Activated CD4-positive, alpha-beta memory T cell treated with anti-CD3 and anti-CD28 coated beads, Interleukin-2, amount 10 ng/mL, durations not matched to agents 7 days and 5 days (primary cell): ENCODE data around the gene ZNRF1. TPM values are rescaled to one million over a fixed set of nuclear protein-coding genes. Genes with fewer than 3 reads are reported as not detected.

ENCODE experiments used
- CTCF ChIA-PET: fragments of 350-600 bp; sonication (Branson Sonifier 250); formaldehyde crosslinking; loops from one replicate; lab custom pipeline; 2021; ENCODE audit warnings: antibody characterized with exemption, inconsistent platforms; lab: Charles Lee
- POLR2A ChIA-PET: fragments of 350-600 bp; sonication (Branson Sonifier 250); formaldehyde crosslinking; loops from one replicate; lab custom pipeline; 2021; ENCODE audit warnings: antibody characterized with exemption; lab: Charles Lee
- DNase-seq: peaks from one replicate; pipeline ENCODE4 v3.0.0-alpha.2; 2020
- H3K27ac Mint-ChIP-seq: one replicate; pipeline ENCODE4 v1.8.0; 2021; ENCODE audit warnings: mild to moderate bottlenecking, mixed read lengths
- H3K27me3 Mint-ChIP-seq: one replicate; pipeline ENCODE4 v1.8.0; 2021; ENCODE audit warnings: mixed read lengths
- H3K36me3 Mint-ChIP-seq: one replicate; pipeline ENCODE4 v1.8.0; 2021; ENCODE audit warnings: low read depth, mixed read lengths
- H3K4me1 Mint-ChIP-seq: one replicate; pipeline ENCODE4 v1.8.0; 2021; ENCODE audit warnings: mixed read lengths
- H3K4me3 Mint-ChIP-seq: one replicate; pipeline ENCODE4 v1.8.0; 2021; ENCODE audit warnings: mild to moderate bottlenecking, mixed read lengths
- H3K9me3 Mint-ChIP-seq: one replicate; pipeline ENCODE4 v1.8.0; 2021; ENCODE audit warnings: mixed read lengths
- total RNA-seq, 2 experiments: library from RNA; stranded (reverse); gene quantifications; one replicate each; pipeline ENCODE4 v1.2.3, GENCODE V29; 2021

ZNRF1 gene
- total RNA-seq, result 10 to 100 TPM; 22.7 to 25.3 TPM

GRCh38 chr16:74998481-74999218 lies at the start of gene ZNRF1:
TSS of gene ZNRF1 (plus strand) at chr16:74999024. CDS start at chr16:74999672, 648 bp downstream.
- H3K9me3 Mint-ChIP-seq, result no peaks in the 10 kb centered on the region
- peak within 1 kb of the TSS; percentile 73 for H3K27ac Mint-ChIP-seq
- ChIA-PET POLR2A (interaction anchor here (1.0 to 2.7 kb wide), 8 partner anchors 11 to 121 kb away, joined by 3 to 60 read pairs (median 7); partner anchors contain the start of gene WDR59), CTCF (interaction anchor here (0.6 to 7.4 kb wide), 14 partner anchors 9 to 517 kb away, joined by 3 to 186 read pairs (median 5); partner anchors contain the start of gene WDR59)
- peaks cover 22% of the 10 kb centered on the region for H3K27me3 Mint-ChIP-seq
- H3K36me3 Mint-ChIP-seq, result peaks cover 8% of the 10 kb centered on the region
- DNase-seq, result peak; percentile 83
- H3K4me1 Mint-ChIP-seq, result peaks cover 35% of the 10 kb centered on the region
- H3K4me3 Mint-ChIP-seq, result peak within 1 kb of the TSS; percentile 77

GRCh38 chr16:74949309-74949708 lies 49.5 kb upstream of the ZNRF1 start:
- H3K4me1 Mint-ChIP-seq, result no peaks in the 10 kb centered on the region
- ChIA-PET POLR2A (no interaction called here), CTCF (no interaction called here)
- no peaks in the 10 kb centered on the region for H3K27me3 Mint-ChIP-seq
- H3K27ac Mint-ChIP-seq, result no peak overlapping the region
- no peak overlapping the region for H3K4me3 Mint-ChIP-seq
- H3K36me3 Mint-ChIP-seq, result peaks cover 37% of the 10 kb centered on the region
- no peaks in the 10 kb centered on the region for H3K9me3 Mint-ChIP-seq
- no peak for DNase-seq

GRCh38 chr16:74950511-74950910 lies 48.3 kb upstream of the ZNRF1 start:
- no peaks in the 10 kb centered on the region for H3K4me1 Mint-ChIP-seq
- POLR2A ChIA-PET, result no interaction called here
- CTCF ChIA-PET, result interaction anchor here (0.5 to 1.7 kb wide), 3 partner anchors 30 to 90 kb away, joined by 3 to 5 read pairs (median 4); no protein-coding TSS in a partner anchor

GRCh38 chr16:74951206-74951605 lies 47.6 kb upstream of the ZNRF1 start:
- ChIA-PET CTCF (interaction anchor here (1.1 to 1.7 kb wide), 2 partner anchors 31 to 89 kb away, joined by 3 to 5 read pairs; no protein-coding TSS in a partner anchor), POLR2A (no interaction called here)
- Mint-ChIP-seq H3K27me3 (no peaks in the 10 kb centered on the region), H3K9me3 (no peaks in the 10 kb centered on the region), H3K4me1 (no peaks in the 10 kb centered on the region), H3K27ac (no peak overlapping the region), H3K4me3 (no peak overlapping the region), H3K36me3 (peaks cover 44% of the 10 kb centered on the region)
- DNase-seq, result no peak

More at GRCh38 chr16:74950511-74950910, 48.3 kb upstream of the ZNRF1 start:
- Mint-ChIP-seq H3K27me3 (no peaks in the 10 kb centered on the region), H3K4me3 (no peak overlapping the region), H3K27ac (no peak overlapping the region), H3K9me3 (no peaks in the 10 kb centered on the region), H3K36me3 (peaks cover 41% of the 10 kb centered on the region)
- no peak for DNase-seq

- Mint-ChIP-seq H3K27me3 (no peaks in the 10 kb centered on the region), H3K27ac (no peak overlapping the region), H3K9me3 (no peaks in the 10 kb centered on the region), H3K4me1 (no peaks in the 10 kb centered on the region), H3K4me3 (no peak overlapping the region), H3K36me3 (peaks cover 45% of the 10 kb centered on the region)
- POLR2A ChIA-PET, result no interaction called here
- no peak for DNase-seq
- CTCF ChIA-PET, result interaction anchor here (1.1 to 1.7 kb wide), 2 partner anchors 31 to 90 kb away, joined by 3 to 5 read pairs; no protein-coding TSS in a partner anchor
Observed at GRCh38 chr16:74951681-74952080, 47.1 kb upstream of the ZNRF1 start.

- no peaks in the 10 kb centered on the region for H3K27me3 Mint-ChIP-seq
- CTCF ChIA-PET, result no interaction called here
Observed at GRCh38 chr16:74954763-74955162, 44.1 kb upstream of the ZNRF1 start.

GRCh38 chr16:74973304-74973703 lies 25.5 kb upstream of the ZNRF1 start:
- Mint-ChIP-seq H3K4me1 (peaks cover 4% of the 10 kb centered on the region), H3K4me3 (no peak overlapping the region), H3K27me3 (no peaks in the 10 kb centered on the region), H3K36me3 (peaks cover 5% of the 10 kb centered on the region), H3K27ac (no peak overlapping the region), H3K9me3 (no peaks in the 10 kb centered on the region)
- POLR2A ChIA-PET, result no interaction called here
- CTCF ChIA-PET, result no interaction called here
- DNase-seq, result no peak

More at GRCh38 chr16:74954763-74955162, 44.1 kb upstream of the ZNRF1 start:
- Mint-ChIP-seq H3K36me3 (peaks cover 35% of the 10 kb centered on the region), H3K4me3 (no peak overlapping the region), H3K4me1 (no peaks in the 10 kb centered on the region), H3K27ac (no peak overlapping the region), H3K9me3 (no peaks in the 10 kb centered on the region)
- POLR2A ChIA-PET, result no interaction called here
- no peak for DNase-seq

- H3K9me3 Mint-ChIP-seq, result no peaks in the 10 kb centered on the region
- no peak overlapping the region for H3K27ac Mint-ChIP-seq
- DNase-seq, result no peak
- ChIA-PET CTCF (no interaction called here), POLR2A (interaction anchor here (1.5 kb wide), 1 partner anchor 10 kb away, joined by 4 read pairs; the partner anchor contains the start of gene WDR59)
- H3K27me3 Mint-ChIP-seq, result no peaks in the 10 kb centered on the region
- H3K4me1 Mint-ChIP-seq, result peaks cover 4% of the 10 kb centered on the region
- no peak overlapping the region for H3K4me3 Mint-ChIP-seq
- H3K36me3 Mint-ChIP-seq, result peaks cover 7% of the 10 kb centered on the region
Observed at GRCh38 chr16:74975591-74975990, 23.2 kb upstream of the ZNRF1 start.

- H3K4me3 Mint-ChIP-seq, result no peak overlapping the region
- H3K27ac Mint-ChIP-seq, result no peak overlapping the region
- H3K9me3 Mint-ChIP-seq, result no peaks in the 10 kb centered on the region
- no peaks in the 10 kb centered on the region for H3K27me3 Mint-ChIP-seq
- CTCF ChIA-PET, result interaction anchor here (1.6 to 8.8 kb wide), 2 partner anchors 16 to 128 kb away, joined by 7 to 73 read pairs; partner anchors contain the start of gene ZNRF1
- POLR2A ChIA-PET, result no interaction called here
- H3K36me3 Mint-ChIP-seq, result peaks cover 5% of the 10 kb centered on the region
- DNase-seq, result no peak
- peaks cover 30% of the 10 kb centered on the region for H3K4me1 Mint-ChIP-seq
Observed at GRCh38 chr16:74982256-74982655, 16.6 kb upstream of the ZNRF1 start.

- no peaks in the 10 kb centered on the region for H3K9me3 Mint-ChIP-seq
- POLR2A ChIA-PET, result interaction anchor here (0.6 to 2.2 kb wide), 8 partner anchors 9 to 664 kb away, joined by 3 to 11 read pairs (median 6); partner anchors contain the start of genes KARS1, RFWD3, TERF2IP and ZNRF1
- H3K27ac Mint-ChIP-seq, result peak overlapping the region; percentile 86
- DNase-seq, result no peak
- H3K4me3 Mint-ChIP-seq, result peak overlapping the region; percentile 99
- H3K4me1 Mint-ChIP-seq, result peaks cover 25% of the 10 kb centered on the region
- H3K27me3 Mint-ChIP-seq, result no peaks in the 10 kb centered on the region
- no peaks in the 10 kb centered on the region for H3K36me3 Mint-ChIP-seq
- CTCF ChIA-PET, result interaction anchor here (0.8 to 8.8 kb wide), 4 partner anchors 13 to 257 kb away, joined by 3 to 73 read pairs (median 22); partner anchors contain the start of gene ZNRF1
Observed at GRCh38 chr16:74984194-74984528, 14.7 kb upstream of the ZNRF1 start.

GRCh38 chr16:74984529-74985296 lies 14.1 kb upstream of the ZNRF1 start, which contains the start of gene WDR59:
TSS of gene WDR59 (minus strand) at chr16:74985123. CDS start at chr16:74985017, 106 bp downstream.
- H3K4me1 Mint-ChIP-seq, result peaks cover 25% of the 10 kb centered on the region
- peak within 1 kb of the TSS; percentile 99 for H3K4me3 Mint-ChIP-seq
- DNase-seq, result peak; percentile 99
- POLR2A ChIA-PET, result interaction anchor here (0.6 to 2.2 kb wide), 13 partner anchors 9 to 663 kb away, joined by 3 to 11 read pairs (median 5); partner anchors contain the start of genes KARS1, MLKL, RFWD3 and TERF2IP
- H3K27ac Mint-ChIP-seq, result peak within 1 kb of the TSS; percentile 86
- no peaks in the 10 kb centered on the region for H3K27me3 Mint-ChIP-seq
- CTCF ChIA-PET, result interaction anchor here (0.8 to 8.8 kb wide), 7 partner anchors 13 to 286 kb away, joined by 3 to 73 read pairs (median 5); partner anchors contain the start of gene ZNRF1
- no peaks in the 10 kb centered on the region for H3K36me3 Mint-ChIP-seq
- H3K9me3 Mint-ChIP-seq, result no peaks in the 10 kb centered on the region

GRCh38 chr16:74987027-74987681 lies 11.7 kb upstream of the ZNRF1 start:
- Mint-ChIP-seq H3K4me3 (no peak overlapping the region), H3K36me3 (no peaks in the 10 kb centered on the region), H3K9me3 (no peaks in the 10 kb centered on the region), H3K27ac (no peak overlapping the region), H3K27me3 (no peaks in the 10 kb centered on the region), H3K4me1 (peaks cover 24% of the 10 kb centered on the region)
- ChIA-PET CTCF (interaction anchor here (4.1 to 8.8 kb wide), 2 partner anchors 10 to 123 kb away, joined by 36 to 73 read pairs; partner anchors contain the start of gene ZNRF1), POLR2A (interaction anchor here (2.0 kb wide), 1 partner anchor 11 kb away, joined by 5 read pairs; the partner anchor contains the start of gene ZNRF1)
- DNase-seq, result no peak
